GM19351 (cell line): Measurements from ENCODE around the gene PPP4C.

Experiments
- ATAC-seq: cut with Tn5 transposase; IDR thresholded peaks from one replicate; pipeline ENCODE4 v1.9.1; 2021; ENCODE audit warnings: mild to moderate bottlenecking, moderate library complexity; ENCODE audit not compliant: unreplicated experiment

The PPP4C gene

DNA sequence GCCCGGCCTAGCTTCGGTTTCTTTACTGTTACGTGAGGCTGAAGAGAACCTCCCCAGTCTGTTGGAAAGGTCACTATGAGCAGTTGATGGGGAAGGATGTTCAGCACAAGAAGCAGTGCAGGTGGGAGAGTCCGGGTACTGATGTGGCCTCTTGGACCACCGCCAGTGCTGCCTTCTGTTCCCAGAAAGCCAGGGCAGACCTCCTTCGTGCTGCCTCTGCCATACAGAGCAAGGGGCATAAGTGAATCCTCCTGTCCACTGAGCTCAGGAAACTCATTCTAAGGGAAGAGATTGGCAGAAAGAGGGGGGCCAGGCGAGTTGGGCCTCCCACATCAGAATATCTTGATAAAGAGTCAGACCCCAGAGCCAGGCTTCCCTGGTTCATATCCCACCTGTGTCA is 3.7 kb downstream of the PPP4C start:
- no peak for ATAC-seq

DNA sequence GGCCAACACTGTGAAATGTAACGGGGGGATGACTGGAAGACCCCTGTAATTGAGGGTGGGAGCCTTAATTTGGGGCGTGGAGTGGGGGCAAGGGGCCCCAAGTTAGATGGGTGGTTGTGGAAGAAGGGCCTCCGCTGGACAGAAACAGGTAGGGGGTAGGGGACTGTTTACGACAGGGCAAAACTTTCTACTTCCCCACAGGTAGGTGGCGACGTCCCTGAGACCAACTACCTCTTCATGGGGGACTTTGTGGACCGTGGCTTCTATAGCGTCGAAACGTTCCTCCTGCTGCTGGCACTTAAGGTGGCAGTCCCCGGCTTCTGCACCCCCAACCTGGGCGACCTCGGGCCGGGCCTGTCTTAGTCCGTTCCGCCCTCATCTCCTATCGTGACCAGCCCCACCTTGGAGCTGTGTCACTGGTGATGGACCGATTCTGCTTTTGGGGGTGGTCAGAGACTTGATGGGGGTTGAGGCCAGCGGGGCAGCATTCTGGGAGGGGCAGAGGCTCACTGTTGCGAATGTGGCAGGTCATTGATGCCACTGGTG is 6.8 kb downstream of the PPP4C start:
- no peak for ATAC-seq

DNA sequence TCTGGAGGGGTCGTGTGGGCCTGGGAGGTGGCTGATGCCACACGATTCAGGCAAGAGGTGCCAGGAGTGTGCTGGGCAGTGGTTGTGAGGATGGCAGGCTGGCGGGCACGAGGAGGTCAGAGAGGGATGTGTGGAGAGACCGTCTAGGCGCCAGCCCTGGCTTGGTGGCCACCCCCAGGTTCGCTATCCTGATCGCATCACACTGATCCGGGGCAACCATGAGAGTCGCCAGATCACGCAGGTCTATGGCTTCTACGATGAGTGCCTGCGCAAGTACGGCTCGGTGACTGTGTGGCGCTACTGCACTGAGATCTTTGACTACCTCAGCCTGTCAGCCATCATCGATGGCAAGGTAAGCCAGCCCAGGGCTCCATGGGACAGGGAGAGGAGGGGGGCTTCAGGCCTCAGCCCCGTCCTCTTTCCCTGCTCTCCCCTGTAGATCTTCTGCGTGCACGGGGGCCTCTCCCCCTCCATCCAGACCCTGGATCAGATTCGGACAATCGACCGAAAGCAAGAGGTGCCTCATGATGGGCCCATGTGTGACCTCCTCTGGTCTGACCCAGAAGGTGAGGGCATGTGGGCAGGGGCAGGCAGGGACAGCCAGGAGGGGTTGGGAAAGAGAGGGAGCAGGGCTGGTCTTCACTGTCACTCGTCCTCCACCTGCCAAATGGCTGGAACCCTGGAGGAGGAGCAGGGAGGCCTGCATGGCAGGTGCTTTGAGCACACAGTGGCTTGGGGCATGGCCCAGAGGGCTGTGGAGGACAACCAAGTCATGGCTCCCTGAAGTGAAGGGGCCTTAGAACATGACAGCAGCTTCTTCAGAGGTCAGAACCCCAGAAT is 7.6 kb downstream of the PPP4C start:
- no peak for ATAC-seq

DNA sequence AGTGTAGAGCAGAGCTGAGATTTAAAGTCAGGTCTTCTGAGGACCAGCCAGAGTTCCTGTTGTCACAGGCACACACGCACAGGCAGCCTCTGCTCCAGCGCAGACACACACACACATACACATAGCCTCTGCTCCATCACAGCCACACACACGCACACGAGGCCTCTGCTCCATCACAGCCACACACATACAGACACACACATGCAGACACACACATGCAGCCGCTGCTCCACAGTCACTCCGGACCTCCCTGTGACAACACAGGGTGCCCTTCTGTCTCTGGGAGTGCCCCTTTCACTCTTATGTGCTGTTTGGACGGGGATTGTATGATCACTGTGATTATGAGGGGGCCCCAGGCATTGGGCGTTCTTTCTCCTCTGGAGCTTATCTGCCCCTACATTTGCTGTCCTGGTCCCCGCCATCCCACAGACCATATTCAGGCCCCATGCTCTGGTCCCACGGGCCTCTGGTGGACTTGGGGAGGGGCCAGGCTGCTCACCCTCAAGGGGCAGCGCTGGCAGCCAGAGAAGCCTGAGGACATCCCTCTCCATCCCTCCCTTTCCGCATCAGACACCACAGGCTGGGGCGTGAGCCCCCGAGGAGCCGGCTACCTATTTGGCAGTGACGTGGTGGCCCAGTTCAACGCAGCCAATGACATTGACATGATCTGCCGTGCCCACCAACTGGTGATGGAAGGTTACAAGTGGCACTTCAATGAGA is 8.5 kb downstream of the PPP4C start:
- no peak for ATAC-seq

DNA sequence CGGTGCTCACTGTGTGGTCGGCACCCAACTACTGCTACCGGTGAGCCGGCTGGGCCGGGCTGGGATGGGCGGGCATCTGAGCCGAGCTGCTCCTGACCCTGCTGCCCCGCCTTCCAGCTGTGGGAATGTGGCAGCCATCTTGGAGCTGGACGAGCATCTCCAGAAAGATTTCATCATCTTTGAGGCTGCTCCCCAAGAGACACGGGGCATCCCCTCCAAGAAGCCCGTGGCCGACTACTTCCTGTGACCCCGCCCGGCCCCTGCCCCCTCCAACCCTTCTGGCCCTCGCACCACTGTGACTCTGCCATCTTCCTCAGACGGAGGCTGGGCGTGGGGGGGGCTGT is 9.0 kb downstream of the PPP4C start:
- no peak for ATAC-seq

DNA sequence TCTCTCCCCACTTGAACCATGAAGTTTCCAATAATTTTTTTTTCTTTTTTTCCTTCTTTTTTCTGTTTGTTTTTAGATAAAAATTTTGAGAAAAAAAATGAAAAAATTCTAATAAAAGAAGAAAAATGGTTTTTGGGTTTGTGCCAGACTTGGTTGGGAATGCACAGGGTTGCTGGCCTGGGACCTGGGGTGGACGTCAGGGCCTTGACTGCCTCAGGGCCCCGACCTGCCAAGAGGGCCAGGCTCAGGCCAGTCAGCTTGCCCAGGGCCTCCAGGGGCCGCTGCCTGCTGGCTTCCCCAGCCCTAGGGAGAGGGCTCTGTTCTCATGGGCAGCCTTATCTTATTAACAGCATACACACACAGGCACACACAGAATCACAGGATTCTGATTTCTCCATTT is 9.5 kb downstream of the PPP4C start:
- no peak for ATAC-seq

DNA sequence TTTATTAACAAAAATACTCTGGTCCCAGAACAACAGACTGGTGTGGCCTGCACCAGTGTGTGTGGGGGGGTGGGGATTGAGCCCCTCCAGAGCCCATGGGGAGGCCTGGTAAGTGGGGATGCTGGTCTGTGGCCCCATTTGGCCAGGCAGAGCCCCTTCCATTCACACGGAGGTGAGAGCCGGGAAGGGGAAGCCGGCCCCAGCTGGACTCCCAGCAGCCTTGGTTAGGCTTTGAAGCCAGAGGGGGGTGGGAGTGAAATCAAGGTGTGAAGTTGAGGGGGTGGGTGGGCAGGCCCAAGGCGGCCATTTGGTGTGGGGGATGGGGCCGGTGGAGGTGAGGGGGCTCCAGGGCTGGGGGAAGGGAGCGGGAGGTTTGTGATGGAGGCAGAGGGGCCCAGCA is 10.0 kb downstream of the PPP4C start:
- ATAC-seq, result no peak

DNA sequence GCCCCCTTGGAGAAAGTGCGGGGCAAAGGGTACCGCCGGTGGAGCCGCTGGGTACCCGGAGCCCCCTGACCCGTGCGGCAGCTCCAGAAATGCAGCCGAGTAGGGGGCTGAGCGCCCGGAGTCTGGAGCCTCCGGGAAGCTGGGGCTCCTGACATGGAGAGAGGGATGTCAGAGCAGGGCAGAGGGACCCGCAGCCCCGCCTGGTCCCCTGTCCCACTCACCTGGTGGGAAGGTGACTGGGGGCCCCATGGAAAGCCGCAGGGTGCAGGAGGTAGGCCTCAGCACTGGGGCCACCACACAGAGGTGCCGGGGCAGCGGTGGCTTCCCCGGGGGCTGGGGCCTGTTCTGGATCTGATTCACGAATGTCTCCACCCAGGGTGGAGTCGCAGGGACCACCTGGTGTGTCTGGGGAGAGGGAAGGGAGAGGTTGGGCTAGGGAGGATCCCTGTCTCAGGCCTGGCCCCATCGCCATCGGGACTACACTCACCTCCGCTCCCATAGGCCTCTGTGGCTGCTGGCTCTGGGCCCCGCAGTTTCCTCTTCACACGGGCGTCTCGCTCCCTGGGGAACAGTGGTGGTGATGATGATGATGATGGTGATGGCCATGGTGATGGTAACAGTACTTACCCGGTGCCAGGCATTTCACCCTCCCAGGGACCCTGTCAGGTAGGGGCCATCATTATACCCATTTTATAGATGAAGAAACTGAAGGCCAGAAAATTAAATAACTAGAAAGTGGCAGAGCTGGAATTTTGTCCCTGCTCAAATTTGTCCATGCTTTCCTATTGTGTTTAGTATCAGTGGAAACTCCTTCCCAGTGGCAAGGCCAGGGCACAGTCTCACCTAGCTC is 10.7 kb downstream of the PPP4C start:
- no peak for ATAC-seq

DNA sequence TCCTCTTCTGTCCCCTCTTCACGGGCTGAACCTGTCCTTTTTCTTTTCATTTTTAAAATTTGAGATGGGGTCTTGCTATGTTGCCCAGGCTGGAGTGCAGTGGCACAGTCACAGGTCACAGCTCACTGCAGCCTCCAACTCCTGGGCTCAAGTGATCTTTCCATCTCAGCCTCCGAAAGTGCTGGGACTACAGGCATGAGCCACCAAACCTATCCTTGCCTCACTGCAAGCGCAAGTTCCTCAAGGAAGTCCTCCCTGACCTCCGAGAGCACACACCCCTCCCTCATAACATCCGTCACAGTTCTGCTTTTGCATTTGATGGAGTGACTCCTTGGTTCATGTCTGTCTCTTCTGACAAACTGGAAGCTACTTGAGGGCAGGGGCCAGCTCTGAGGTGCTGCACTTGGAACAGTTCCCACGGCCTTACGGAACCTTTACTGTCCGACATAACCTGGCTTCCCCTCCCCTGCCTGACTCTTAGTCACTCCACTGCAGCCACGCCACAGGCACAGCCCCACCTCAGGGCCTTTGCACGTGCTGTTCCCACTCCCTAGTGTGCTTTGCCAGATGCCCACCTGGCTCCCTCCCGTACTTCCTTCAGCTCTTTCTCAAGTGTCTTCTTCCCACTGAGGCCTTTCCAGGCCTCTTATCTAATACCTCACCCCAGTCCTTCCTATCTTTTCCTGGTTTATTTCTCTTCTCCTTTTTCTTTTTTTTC is 11.5 kb downstream of the PPP4C start:
- no peak for ATAC-seq

DNA sequence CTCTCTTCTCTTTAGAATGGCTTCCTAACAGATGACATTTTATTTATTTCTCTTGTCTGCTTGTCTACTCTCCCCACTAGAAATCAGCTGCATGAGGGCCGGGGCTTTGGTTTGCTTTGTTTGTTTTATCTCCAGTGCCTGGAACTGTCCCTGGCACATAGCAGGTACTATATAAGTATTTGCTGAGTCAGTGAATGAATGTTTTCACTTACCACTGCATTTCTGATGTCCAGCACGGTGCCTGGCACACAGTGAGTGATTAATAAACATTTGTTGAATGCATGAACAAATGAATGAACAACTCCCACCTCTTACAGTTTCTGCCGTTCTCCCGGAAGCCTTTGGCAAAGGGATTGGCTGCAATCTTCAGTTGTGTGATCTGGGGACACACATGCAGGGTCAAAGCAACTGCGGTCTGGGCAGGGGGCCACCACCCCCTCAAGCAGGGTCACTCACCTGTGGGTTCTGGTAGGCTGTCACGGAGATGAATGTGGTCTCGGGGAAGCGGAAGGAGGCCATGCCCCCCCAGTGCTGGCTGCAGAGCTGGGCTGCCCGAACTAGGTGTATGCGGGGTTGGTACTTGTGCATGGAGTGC is 12.5 kb downstream of the PPP4C start:
- ATAC-seq, result no peak

DNA sequence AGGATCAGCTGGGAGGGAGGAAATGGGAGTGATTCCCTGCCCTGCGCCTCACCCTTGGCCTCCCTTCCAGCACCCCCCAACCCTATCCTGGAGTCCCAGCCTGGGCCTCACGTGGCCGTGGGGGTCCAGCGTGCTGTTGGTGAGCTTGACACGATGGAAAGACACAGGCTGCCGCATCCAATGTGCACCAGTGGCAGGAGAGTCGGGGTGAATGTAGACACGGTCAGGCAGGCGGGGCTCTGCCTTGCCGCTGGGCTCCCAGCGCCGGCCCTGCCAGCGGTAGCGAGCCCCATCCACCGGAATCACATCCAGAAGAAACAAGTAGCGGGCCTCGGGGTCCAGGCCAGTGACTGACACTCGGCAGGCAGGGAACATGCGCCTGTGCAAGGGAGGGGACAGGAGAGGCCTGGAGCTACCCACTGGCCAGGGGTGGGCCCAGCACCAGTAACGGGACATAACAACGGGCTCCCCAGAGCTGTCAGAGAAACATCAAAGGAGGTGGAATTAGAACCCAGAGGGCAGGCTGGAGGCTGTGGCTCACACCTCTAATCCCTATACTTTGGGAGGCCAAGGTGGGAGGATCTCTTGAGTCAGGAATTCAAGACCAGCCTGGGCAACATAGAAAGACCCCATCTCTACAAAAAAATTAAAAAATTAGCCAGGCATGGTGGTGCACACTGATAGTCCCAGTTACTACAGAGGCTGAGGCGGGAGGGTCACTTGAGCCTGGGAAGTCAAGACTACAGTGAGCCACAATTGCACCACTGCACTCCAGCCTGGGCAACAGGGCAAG is 13.2 kb downstream of the PPP4C start:
- ATAC-seq, result no peak

DNA sequence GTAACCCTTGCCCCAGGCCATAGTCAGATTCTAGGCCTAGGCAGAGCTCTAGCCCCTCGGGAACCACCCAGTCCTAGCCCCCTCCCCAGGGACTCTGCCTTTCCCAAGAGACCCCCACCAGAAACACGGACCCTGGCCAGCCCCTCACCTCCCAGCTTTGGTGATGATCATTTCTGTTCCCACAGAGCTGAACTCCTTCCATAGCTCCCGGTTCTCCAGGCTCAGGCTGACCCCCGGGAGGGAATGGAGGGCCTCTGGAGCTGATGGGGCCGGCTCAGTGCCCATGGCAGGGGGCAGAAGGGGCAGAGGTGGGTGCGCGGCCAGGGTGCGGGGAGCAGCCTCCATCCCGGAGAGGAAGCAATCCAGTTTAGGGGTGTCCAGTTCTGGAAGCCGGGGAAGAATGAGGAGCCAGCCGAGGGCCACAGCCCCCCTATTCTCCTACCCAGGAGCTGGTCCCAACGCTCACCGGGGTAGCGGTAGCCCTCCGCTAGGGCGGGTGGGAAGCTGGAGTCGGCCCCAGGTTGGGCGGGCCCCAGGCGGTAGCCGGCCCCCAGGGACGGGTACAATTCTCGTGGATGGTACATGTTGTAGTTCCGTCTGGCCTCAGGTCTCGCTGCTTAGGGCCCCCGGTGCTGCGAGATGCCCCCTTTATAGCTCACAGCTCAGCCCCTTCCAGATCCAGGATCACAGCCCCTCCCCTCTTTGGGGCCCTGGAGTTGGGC is 15.0 kb downstream of the PPP4C start:
- ATAC-seq, result no peak

DNA sequence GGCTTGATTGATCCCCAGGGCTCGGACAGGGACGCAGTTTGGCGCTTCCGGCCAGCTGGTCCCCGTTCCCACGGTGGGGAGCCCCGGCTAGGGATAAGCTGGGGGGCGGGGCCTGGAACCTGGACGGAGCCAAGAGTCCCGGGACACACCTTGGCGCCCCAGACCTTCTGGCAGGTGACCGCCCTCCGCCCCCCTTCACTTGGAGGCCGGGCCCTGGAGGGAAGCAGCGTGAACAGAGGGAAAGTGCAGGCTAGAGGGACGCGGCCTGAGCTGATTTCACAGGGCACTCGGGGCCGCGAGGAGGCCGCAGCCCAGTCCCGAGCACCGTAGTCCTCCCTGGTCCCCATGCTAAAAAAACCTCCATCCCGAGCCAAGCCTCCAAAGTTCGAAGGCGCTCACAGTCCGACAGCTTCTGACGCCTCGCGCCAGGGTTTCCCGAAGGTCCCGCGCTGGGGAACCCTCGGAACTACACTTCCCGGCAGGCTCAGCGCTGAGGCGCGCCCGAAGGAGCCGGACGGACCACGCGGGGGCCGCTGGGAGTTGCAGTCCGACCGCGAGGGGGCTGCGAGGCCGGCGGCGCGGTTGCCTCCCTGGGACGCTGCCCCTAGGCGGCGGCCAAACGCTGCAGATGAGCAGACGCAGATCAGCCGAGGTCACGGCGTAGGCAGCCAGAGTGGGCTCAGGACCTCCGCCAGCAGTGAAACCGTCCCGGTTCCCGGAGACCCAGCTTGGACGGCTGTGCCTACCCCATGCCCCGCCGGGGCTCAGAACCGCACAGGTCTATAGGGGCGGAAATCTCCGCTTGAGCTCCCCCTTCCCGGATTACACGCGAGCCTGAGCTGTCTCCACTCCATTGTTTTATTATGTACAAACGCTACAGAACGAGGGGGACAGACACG is 15.9 kb downstream of the PPP4C start, which contains the start of gene TBX6:
TSS of gene TBX6 (minus strand) at position 451 of the 899 bp plus-strand sequence. CDS start 731 bp downstream, outside the sequence.
- peak; percentile 58 for ATAC-seq

DNA sequence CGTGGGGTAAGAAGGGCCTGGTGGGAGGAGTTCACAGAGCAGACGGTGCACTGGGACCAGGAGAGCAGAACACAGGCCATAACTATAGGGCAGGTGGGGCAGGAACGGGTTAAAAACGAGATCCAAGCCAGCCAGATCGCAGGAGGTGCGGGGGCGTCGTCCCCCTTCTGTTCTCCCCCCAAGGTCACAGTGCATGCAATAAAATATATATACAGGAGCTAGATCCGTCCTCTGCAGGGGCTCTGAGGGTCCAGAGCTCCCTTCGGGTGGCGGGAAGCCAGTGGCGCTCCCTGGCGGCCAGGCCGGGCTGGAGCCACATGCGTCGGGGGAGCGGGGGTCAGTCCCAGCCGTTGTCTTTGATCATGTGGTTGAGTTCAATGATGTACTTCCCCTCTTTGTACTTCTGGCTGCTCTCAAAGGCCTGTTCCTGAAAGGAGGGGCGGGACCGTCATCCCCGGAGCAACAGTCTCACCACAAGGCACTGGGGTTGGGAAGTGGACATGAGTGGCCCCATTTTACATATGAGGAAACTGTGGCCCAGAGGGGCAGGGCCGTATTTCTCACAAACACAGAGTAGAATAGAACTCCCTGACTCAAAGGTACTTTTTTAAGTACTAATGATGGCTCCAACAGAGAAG is 16.7 kb downstream of the PPP4C start:
- ATAC-seq, result peak; percentile 58

DNA sequence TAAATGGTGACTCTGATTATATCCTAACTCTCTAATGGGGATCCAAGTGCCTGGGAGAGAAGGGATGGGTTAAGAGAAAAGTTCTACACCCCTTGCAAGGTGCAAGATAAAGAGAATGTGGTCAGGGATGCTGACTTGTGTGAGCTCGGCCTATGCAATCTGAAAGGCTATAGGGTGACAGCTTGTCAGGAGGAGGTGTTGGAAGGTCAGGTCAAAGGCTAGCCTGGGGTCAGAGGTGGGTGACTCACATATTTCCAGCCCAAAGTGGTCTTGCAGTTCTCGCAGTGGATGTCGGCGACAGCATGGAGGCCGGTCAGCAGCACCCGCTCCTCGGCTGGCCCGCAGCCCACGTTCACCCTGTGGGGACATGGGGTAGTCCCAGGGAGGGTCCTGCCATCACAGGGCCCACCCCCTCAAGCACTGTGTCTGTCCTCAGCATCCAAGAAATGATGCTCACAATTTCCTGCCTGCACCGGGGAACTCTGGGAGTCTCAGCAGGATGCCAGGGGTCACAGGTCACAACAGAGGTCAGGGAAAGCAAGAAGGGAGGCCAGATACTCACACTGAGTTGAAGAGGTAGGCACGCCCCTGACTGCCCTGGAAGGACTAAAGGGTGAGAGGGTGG is 18.9 kb downstream of the PPP4C start:
- ATAC-seq, result no peak

DNA sequence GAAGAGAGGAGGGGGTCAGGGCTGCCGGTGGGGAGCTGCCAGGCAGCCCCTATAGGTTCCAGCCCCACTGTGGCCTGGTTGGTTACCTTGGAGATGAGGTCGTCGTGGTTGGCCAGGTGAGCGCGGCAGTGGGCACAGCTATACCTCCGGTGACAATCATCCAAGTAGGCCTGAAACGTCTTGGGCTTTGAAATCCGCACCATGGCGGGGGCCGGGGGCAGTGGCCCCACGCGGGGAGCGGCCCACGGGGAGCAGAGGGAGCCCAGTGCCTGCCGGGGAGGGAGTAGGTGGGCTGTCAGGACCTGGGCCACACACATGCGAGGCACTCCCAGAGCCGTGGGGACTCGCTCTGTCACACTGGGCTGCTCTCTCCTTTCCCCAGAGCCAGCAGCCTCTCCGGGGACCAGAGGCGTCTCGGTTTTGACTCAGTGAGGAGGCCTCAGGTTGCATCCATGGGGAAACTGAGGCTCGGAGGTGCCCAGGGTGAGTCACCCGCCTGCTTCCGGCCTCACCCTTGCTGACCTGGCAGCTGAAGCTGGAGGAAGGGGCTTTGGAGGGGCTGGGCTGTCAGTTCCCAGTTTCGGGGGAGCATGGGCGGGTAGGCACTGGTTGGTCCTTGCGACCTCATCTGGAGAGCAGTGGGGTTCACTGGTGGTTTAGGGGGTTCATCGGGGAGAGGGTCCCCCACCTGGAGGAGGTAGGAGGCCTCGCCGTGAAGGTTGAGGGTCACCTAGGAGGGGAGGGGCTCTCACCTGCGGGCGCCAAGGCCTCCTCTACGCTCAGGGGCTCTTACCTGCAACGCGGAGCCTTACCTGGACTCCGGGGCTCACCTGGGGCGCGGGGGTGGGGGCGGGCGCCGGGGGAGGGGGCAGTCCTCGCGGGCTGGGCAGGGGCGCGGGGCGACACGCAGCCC is 19.6 kb downstream of the PPP4C start:
- no peak for ATAC-seq
